Measurements from ENCODE around the gene FAT1.

- no peak for TF ChIP-seq CTCF (IDR thresholded peaks at IDR 0.05)
- TF ChIP-seq POLR2AphosphoS5 (IDR thresholded peaks at IDR 0.05): no peak
- no peak for TF ChIP-seq POLR2A (IDR thresholded peaks at IDR 0.05)
- TF ChIP-seq EP300 (IDR thresholded peaks at IDR 0.05): no peak
Measured at GRCh38 chr4:186666750-186667149, 56.9 kb downstream of the FAT1 start.

Data from sigmoid colon (tissue), 4 donors.